Measurements from ENCODE around the gene MS4A12. TPM values are rescaled to one million over a fixed set of nuclear protein-coding genes. Genes with fewer than 3 reads are reported as not detected.

Gene MS4A12
- total and polyA plus RNA-seq, 9 of the 15 experiments (the other 6 are each of a cell fraction or from before 2014, with no cell fraction given), result not detected

DNA sequence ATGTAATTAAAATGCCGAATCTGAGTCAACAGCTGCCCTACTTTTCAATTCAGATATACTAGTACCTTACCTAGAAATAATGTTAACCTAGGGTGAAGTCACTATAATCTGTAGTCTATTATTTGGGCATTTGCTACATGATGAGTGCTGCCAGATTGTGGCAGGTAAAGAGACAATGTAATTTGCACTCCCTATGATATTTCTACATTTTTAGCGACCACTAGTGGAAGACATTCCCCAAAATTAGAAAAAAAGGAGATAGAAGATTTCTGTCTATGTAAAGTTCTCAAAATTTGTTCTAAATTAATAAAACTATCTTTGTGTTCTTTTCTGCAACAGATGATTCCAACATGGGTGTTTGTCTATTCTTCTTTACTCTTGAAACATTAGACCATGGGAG, 22.9 kb upstream of the MS4A12 start:
- FAIRE-seq (no peak), DNase-seq (ENCODE audit: extremely low read depth in 1 of 4, low spot score in 3 of 4) (no peak), ATAC-seq (no peak)
- BruUV-seq (replicated peaks), result no TSS peak
- Histone ChIP-seq H4K20me1 (replicated peaks; ENCODE audit: control insufficient read depth, insufficient read depth, low read length) (no peaks in the 10 kb centered on the region), H3K4me1 (replicated peaks in 1 of 2; ENCODE audit: control insufficient read depth in 2 of 2, insufficient read depth in 2 of 2, low read length in 2 of 2) (no peaks in the 10 kb centered on the region), H2AFZ (ENCODE audit: low read depth, low read length) (no peak overlapping the region), H3K27ac (ENCODE audit: extremely low read depth, low read depth, low read length) (no peak overlapping the region), H3K36me3 (ENCODE audit: control insufficient read depth, insufficient read depth, low read length) (no peaks in the 10 kb centered on the region), H3K9me3 (replicated peaks; ENCODE audit: control insufficient read depth, insufficient read depth, low read depth, low read length) (no peaks in the 10 kb centered on the region), H3K79me2 (ENCODE audit: control insufficient read depth, insufficient read depth, low read length) (no peaks in the 10 kb centered on the region), H3K9ac (ENCODE audit: insufficient read depth in 1 of 2, low read depth in 2 of 2, low read length in 2 of 2) (no peak overlapping the region), H3K9me1 (ENCODE audit: control insufficient read depth, insufficient read depth, low read length) (no peaks in the 10 kb centered on the region), H3K4me3 (no peak overlapping the region), H3K4me2 (ENCODE audit: insufficient read depth, low read length) (no peak overlapping the region), H3K27me3 (ENCODE audit: control insufficient read depth in 2 of 2, insufficient read depth in 2 of 2, low read length in 2 of 2) (no peaks in the 10 kb centered on the region)
- ChIA-PET POLR2A (no interaction called here), CTCF (ENCODE audit: low intra/inter-chr PET ratio) (no interaction called here)
- in situ Hi-C loops (cut with MboI), result no loop called here
- 0% methylated on average over 2 of the region's 2 CpGs for WGBS (ENCODE audit: insufficient coverage, low coverage, missing lambda C conversion rate)
- intact Hi-C loops (cut with micrococcal nuclease), result no loop called here
- TF ChIP-seq, protein P1, sequence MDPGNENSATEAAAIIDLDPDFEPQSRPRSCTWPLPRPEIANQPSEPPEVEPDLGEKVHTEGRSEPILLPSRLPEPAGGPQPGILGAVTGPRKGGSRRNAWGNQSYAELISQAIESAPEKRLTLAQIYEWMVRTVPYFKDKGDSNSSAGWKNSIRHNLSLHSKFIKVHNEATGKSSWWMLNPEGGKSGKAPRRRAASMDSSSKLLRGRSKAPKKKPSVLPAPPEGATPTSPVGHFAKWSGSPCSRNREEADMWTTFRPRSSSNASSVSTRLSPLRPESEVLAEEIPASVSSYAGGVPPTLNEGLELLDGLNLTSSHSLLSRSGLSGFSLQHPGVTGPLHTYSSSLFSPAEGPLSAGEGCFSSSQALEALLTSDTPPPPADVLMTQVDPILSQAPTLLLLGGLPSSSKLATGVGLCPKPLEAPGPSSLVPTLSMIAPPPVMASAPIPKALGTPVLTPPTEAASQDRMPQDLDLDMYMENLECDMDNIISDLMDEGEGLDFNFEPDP (CRISPR knock-in tag; IDR thresholded peaks at IDR 0.05), result no peak
- TF ChIP-seq ZFP1 (CRISPR knock-in tag; IDR thresholded peaks at IDR 0.05) (no peak), CTCF (IDR thresholded peaks at IDR 0.05 in 2 of 3, conservative IDR thresholded peaks at IDR 0.05 in 1 of 3; ENCODE audit: insufficient read depth in 2 of 3, low read depth in 1 of 3, low read length in 3 of 3) (peak in 1 of 3 experiments; percentile 33; a peak in 2 of 6 replicates)
- TF ChIP-seq, protein P2, sequence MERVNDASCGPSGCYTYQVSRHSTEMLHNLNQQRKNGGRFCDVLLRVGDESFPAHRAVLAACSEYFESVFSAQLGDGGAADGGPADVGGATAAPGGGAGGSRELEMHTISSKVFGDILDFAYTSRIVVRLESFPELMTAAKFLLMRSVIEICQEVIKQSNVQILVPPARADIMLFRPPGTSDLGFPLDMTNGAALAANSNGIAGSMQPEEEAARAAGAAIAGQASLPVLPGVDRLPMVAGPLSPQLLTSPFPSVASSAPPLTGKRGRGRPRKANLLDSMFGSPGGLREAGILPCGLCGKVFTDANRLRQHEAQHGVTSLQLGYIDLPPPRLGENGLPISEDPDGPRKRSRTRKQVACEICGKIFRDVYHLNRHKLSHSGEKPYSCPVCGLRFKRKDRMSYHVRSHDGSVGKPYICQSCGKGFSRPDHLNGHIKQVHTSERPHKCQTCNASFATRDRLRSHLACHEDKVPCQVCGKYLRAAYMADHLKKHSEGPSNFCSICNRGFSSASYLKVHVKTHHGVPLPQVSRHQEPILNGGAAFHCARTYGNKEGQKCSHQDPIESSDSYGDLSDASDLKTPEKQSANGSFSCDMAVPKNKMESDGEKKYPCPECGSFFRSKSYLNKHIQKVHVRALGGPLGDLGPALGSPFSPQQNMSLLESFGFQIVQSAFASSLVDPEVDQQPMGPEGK (CRISPR knock-in tag; IDR thresholded peaks at IDR 0.05; ENCODE audit: borderline replicate concordance), result no peak

Measured in K562 (cell line).